ENCODE data around the gene STK10. TPM values are rescaled to one million over a fixed set of nuclear protein-coding genes. Genes with fewer than 3 reads are reported as not detected.

STK10 gene
- total and polyA plus RNA-seq, 3 donors from 2014 or later = 48.8 to 148 (median 142) TPM

- Histone ChIP-seq H3K27ac (no peak overlapping the region), H3K4me1 (peaks cover 17% of the 10 kb centered on the region), H3K4me3 (no peak overlapping the region), H3K36me3 (ENCODE audit: low read depth, missing control alignments) (no peaks in the 10 kb centered on the region), H3K9me3 (no peaks in the 10 kb centered on the region), H3K27me3 (no peaks in the 10 kb centered on the region)
- 66 to 88% methylated on average over 12 of the region's 12 CpGs for WGBS, 2 donors
- intact Hi-C loops (cut with DNase I; ENCODE audit: low total_unique reads) = no loop called here
- no peak for DNase-seq
- TF ChIP-seq CTCF (IDR thresholded peaks at IDR 0.05) (no peak), POLR2A (IDR thresholded peaks at IDR 0.05) (no peak)
These were observed 14.4 kb downstream of the STK10 start for GRCh38 chr5:172173564-172174153.

- TF ChIP-seq POLR2A (IDR thresholded peaks at IDR 0.05) (no peak), CTCF (IDR thresholded peaks at IDR 0.05) (no peak)
- DNase-seq = no peak
- Histone ChIP-seq H3K4me1 (peaks cover 22% of the 10 kb centered on the region), H3K27ac (no peak overlapping the region), H3K4me3 (no peak overlapping the region), H3K27me3 (no peaks in the 10 kb centered on the region), H3K36me3 (ENCODE audit: low read depth, missing control alignments) (no peaks in the 10 kb centered on the region), H3K9me3 (no peaks in the 10 kb centered on the region)
- WGBS, 2 donors = 72 to 84% methylated on average over 8 to 12 of the region's 12 CpGs
- intact Hi-C loops (cut with DNase I; ENCODE audit: low total_unique reads) = no loop called here
These were observed 15.0 kb downstream of the STK10 start for GRCh38 chr5:172172912-172173563.

- Histone ChIP-seq H3K27ac (no peak overlapping the region), H3K27me3 (no peaks in the 10 kb centered on the region), H3K36me3 (ENCODE audit: low read depth, missing control alignments) (no peaks in the 10 kb centered on the region), H3K9me3 (no peaks in the 10 kb centered on the region), H3K4me3 (no peak overlapping the region), H3K4me1 (peaks cover 33% of the 10 kb centered on the region)
- no peak for DNase-seq
- WGBS, 2 donors = 86 to 88% methylated on average over 8 of the region's 8 CpGs
- intact Hi-C loops (cut with DNase I; ENCODE audit: low total_unique reads) = no loop called here
- no peak for TF ChIP-seq CTCF (IDR thresholded peaks at IDR 0.05)
- no peak for TF ChIP-seq POLR2A (IDR thresholded peaks at IDR 0.05)
These were observed 16.9 kb downstream of the STK10 start for GRCh38 chr5:172171118-172171517.

GRCh38 chr5:172170251-172170701, 17.7 kb downstream of the STK10 start:
- Histone ChIP-seq H3K27ac (no peak overlapping the region), H3K4me1 (peaks cover 37% of the 10 kb centered on the region)
- intact Hi-C loops (cut with DNase I; ENCODE audit: low total_unique reads) = no loop called here

More at GRCh38 chr5:172170251-172170701, 17.7 kb downstream of the STK10 start:
- WGBS, 2 donors = 56 to 64% methylated on average over 9 of the region's 9 CpGs
- TF ChIP-seq POLR2A (IDR thresholded peaks at IDR 0.05) = no peak
- TF ChIP-seq CTCF (IDR thresholded peaks at IDR 0.05) = no peak
- no peaks in the 10 kb centered on the region for H3K9me3 ChIP-seq
- no peaks in the 10 kb centered on the region for H3K27me3 ChIP-seq
- H3K36me3 ChIP-seq (ENCODE audit: low read depth, missing control alignments) = no peaks in the 10 kb centered on the region
- DNase-seq = no peak
- no peak overlapping the region for H3K4me3 ChIP-seq
